ENCODE results near the gene TFEC. TPM values are rescaled to one million over a fixed set of nuclear protein-coding genes. Genes with fewer than 3 reads are reported as not detected.

Gene TFEC
- polyA plus RNA-seq, 1 donor from 2014 or later: not detected

- Histone ChIP-seq H3K9me2 (ENCODE audit: insufficient read depth, low read length) (no peaks in the 10 kb centered on the region), H3K36me3 (ENCODE audit: insufficient read depth, low read length) (no peaks in the 10 kb centered on the region), H4K20me1 (ENCODE audit: insufficient read depth) (no peaks in the 10 kb centered on the region), H3K27ac (ENCODE audit: low read length) (no peak overlapping the region), H2AFZ (ENCODE audit: low read depth, low read length) (no peak overlapping the region), H3K9me3 (ENCODE audit: low read length) (no peaks in the 10 kb centered on the region), H3K4me3 (ENCODE audit: low read length) (no peak overlapping the region), H3K4me2 (ENCODE audit: low read length) (no peak overlapping the region), H3F3A (ENCODE audit: insufficient read depth, low read length, poor library complexity, severe bottlenecking) (no peaks in the 10 kb centered on the region), H3K27me3 (ENCODE audit: insufficient read depth, low read depth, low read length) (no peaks in the 10 kb centered on the region), H3K79me2 (replicated peaks; ENCODE audit: insufficient read depth, low read length) (no peaks in the 10 kb centered on the region), H3K9ac (ENCODE audit: low read length) (no peak overlapping the region)
- no peak for TF ChIP-seq REST (IDR thresholded peaks at IDR 0.05; ENCODE audit: borderline replicate concordance)
- TF ChIP-seq POLR2AphosphoS5 (IDR thresholded peaks at IDR 0.05): no peak
Measured at GRCh38 chr7:115940460-115941060, 90.0 kb downstream of the TFEC start.

- no peak overlapping the region for H3K9ac ChIP-seq (ENCODE audit: low read length)
- H3K9me2 ChIP-seq (ENCODE audit: insufficient read depth, low read length): no peaks in the 10 kb centered on the region
- H2AFZ ChIP-seq (ENCODE audit: low read depth, low read length): no peak overlapping the region
- H4K20me1 ChIP-seq (ENCODE audit: insufficient read depth): no peaks in the 10 kb centered on the region
- no peaks in the 10 kb centered on the region for H3K27me3 ChIP-seq (ENCODE audit: insufficient read depth, low read depth, low read length)
- no peaks in the 10 kb centered on the region for H3K79me2 ChIP-seq (replicated peaks; ENCODE audit: insufficient read depth, low read length)
- no peaks in the 10 kb centered on the region for H3K36me3 ChIP-seq (ENCODE audit: insufficient read depth, low read length)
- no peaks in the 10 kb centered on the region for H3K9me3 ChIP-seq (ENCODE audit: low read length)
- H3K4me3 ChIP-seq (ENCODE audit: low read length): no peak overlapping the region
- H3K27ac ChIP-seq (ENCODE audit: low read length): no peak overlapping the region
- H3K4me2 ChIP-seq (ENCODE audit: low read length): no peak overlapping the region
- TF ChIP-seq RAD21 (conservative IDR thresholded peaks at IDR 0.05): no peak
- TF ChIP-seq EP300 (conservative IDR thresholded peaks at IDR 0.05; ENCODE audit: poor library complexity, severe bottlenecking): no peak
- no peak for TF ChIP-seq POLR2AphosphoS5 (IDR thresholded peaks at IDR 0.05)
- no peak for TF ChIP-seq CTCF (IDR thresholded peaks at IDR 0.05; ENCODE audit: poor library complexity, severe bottlenecking)
- no peak for TF ChIP-seq TAF1 (IDR thresholded peaks at IDR 0.05; ENCODE audit: low read depth)
- no peak for TF ChIP-seq MXI1 (conservative IDR thresholded peaks at IDR 0.05; ENCODE audit: poor library complexity, severe bottlenecking)
- no peak for TF ChIP-seq EZH2 (IDR thresholded peaks at IDR 0.05; ENCODE audit: borderline replicate concordance, insufficient read depth, low read length, poor library complexity, severe bottlenecking)
- TF ChIP-seq REST (IDR thresholded peaks at IDR 0.05; ENCODE audit: borderline replicate concordance): no peak
- TF ChIP-seq SMC3 (conservative IDR thresholded peaks at IDR 0.05; ENCODE audit: poor library complexity): no peak
- H3F3A ChIP-seq (ENCODE audit: insufficient read depth, low read length, poor library complexity, severe bottlenecking): no peaks in the 10 kb centered on the region
Measured at GRCh38 chr7:115937960-115938359, 92.6 kb downstream of the TFEC start.

All from neural cell (in vitro differentiated cells).